Jurkat, Clone E6-1 (cell line): ENCODE measurements around the gene OR2F2.

Source experiments
- DNase-seq: peaks from one replicate; pipeline ENCODE4 v3.0.0-alpha.2; 2011; ENCODE audit warnings: low read depth, low spot score
- H3K4me3 ChIP-seq: 2 replicates; pipeline ENCODE4 v1.5.1; 2011; ENCODE audit warnings: mild to moderate bottlenecking, low read length, control low read depth, moderate library complexity

The OR2F2 gene

DNA sequence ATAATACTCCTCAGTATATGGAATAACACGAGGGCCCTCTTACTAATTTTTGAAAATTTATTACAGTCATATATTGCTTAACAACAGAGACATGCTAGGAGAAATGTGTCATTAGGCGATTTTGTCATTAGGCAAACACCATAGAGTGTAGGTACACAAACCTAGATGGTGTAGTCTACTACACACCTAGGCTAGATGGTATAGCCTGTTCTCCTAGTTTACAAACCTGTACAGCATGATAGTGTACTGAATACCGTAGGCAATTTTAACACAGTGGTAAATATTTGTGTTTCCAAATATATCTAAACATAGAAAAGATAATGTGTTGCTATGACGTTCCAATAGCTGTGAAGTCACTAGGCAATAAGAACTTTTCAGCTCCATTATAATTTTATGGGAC lies 32.4 kb downstream of the OR2F2 start:
- DNase-seq: no peak
- H3K4me3 ChIP-seq: no peak overlapping the region

DNA sequence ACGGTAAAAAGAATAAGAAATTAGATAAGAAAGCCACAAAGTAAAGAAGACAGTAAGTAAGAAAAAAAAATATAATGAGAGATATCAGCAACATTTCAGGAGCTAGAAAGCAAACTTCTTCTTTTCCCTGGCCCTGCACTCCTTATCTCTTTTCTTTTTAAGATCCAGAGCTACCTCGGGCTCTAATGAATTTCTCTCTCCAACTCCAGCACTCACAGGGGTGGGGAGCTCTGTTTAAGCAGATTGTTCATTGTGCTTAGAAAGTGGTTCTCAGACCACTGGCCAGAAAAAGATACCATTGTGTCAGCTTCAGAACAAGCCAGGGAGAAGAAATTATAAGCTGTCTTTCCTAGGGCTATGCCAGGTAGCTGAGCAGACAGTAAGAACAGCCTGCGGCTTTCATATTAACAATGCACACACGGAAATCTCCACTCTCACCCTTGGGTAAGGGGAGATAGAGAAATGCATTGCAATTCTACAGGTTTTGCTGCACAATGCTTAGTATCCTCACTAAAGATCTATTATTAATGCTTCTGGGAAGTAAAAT lies 38.9 kb downstream of the OR2F2 start:
- DNase-seq: no peak
- no peak overlapping the region for H3K4me3 ChIP-seq

GRCh38 chr7:143974459-143974858 lies 39.4 kb downstream of the OR2F2 start:
- H3K4me3 ChIP-seq: no peak overlapping the region
- DNase-seq: no peak

DNA sequence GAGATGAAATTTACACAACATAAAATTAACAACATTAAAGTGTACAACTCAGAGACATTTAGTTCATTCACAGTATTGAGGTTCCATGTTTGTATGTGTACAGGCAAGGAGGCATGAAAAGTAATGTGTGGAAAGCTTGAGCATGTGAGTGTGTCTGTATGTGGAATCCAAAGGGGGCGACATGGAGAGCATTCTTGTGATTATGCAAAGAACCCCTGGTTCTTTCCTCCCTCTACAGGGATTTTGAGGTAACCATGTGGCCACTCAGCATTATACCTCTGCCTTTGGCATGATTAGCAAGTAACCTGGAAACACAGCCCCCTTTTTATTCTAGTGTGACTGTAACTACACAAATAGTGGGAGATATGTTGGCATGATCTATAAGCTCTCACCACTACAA lies 40.6 kb downstream of the OR2F2 start:
- peak; percentile 2 for DNase-seq

DNA sequence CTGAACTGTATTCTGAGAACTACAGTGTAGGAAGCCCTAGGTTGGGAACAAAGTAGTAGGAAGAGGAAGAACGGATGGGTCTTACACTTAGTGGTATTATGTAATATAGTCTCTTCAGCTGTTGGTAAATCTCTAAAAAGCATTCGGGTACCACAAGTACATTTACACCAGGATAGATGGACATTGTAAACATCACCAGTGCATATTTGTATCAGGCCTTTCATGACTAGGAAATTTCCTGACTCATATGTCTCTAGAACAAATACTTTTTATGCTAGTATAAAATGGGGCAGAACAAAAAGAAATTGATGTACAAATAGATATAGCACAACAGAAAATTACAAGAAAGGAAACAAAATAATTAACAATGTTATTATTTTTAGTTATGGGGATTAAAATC lies 43.6 kb downstream of the OR2F2 start:
- DNase-seq: no peak

More for the DNA sequence above, 40.6 kb downstream of the OR2F2 start:
- H3K4me3 ChIP-seq: no peak overlapping the region

DNA sequence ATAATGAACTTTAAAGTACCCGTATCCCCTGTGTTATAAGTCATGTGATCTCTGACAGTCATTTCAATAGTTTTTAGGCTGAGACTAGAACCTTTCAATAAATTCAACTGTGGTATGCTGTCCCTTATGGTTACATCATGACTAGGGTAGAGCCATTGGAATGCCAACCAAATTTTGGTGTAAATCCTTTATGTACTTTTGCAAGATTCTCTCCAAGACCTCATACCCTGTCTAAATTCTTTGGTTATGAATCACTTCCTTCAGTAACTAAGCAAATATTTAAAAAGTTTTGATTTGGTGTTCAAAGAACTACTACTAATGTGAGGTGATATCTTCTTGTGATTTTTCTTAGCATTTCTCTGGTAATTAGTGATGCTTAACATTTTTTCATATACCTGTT lies 44.3 kb downstream of the OR2F2 start:
- no peak for DNase-seq
- no peak overlapping the region for H3K4me3 ChIP-seq

More for the DNA sequence above, 43.6 kb downstream of the OR2F2 start:
- H3K4me3 ChIP-seq: no peak overlapping the region

DNA sequence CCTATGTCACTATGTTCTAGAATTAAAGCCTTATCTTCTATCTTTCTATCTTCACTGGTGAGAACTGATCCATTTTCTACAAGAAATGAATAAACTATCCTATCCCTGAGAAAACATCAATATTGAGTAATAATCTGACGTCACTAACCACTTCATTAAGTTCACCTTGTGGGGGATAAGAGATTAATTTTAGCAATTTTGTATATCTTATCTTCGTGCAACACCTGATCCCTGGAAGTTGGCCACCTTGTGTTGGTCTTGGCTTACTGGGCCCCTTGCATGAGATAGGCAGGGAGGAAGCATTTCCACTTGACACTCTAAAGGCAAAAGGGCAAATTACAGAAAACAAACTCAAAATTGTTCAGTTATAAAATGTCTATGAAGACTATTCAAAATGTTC lies 45.0 kb downstream of the OR2F2 start:
- DNase-seq: no peak
- no peak overlapping the region for H3K4me3 ChIP-seq

- no peak for DNase-seq
- H3K4me3 ChIP-seq: no peak overlapping the region
Measured at GRCh38 chr7:143980746-143981510, 45.9 kb downstream of the OR2F2 start.

GRCh38 chr7:143983960-143984359 lies 48.9 kb downstream of the OR2F2 start:
- DNase-seq: no peak

More at GRCh38 chr7:143983960-143984359, 48.9 kb downstream of the OR2F2 start:
- no peak overlapping the region for H3K4me3 ChIP-seq
